Suprapubic skin (tissue), 4 donors: ENCODE data around the gene ARFGAP3. TPM values are rescaled to one million over a fixed set of nuclear protein-coding genes. Genes with fewer than 3 reads are reported as not detected.

Experiments
- DNase-seq, 2 donors: peaks; one replicate each; pipeline ENCODE4 v3.0.0-alpha.2; 2019; ENCODE audit warnings: low spot score in 2 of 2
- H3K27ac ChIP-seq: fragments of 200-600 bp; sonication (generic); one replicate; pipeline ENCODE4 v1.5.1; 2019
- H3K27me3 ChIP-seq: fragments of 200-600 bp; sonication (generic); one replicate; pipeline ENCODE4 v1.5.1; 2019
- H3K36me3 ChIP-seq: fragments of 200-600 bp; sonication (generic); one replicate; pipeline ENCODE4 v1.5.1; 2019
- H3K4me1 ChIP-seq: fragments of 200-600 bp; sonication (generic); one replicate; pipeline ENCODE4 v1.5.1; 2019
- H3K4me3 ChIP-seq: fragments of 200-600 bp; sonication (generic); one replicate; pipeline ENCODE4 v1.5.1; 2019; ENCODE audit warnings: mild to moderate bottlenecking
- H3K9me3 ChIP-seq: fragments of 200-600 bp; sonication (generic); one replicate; pipeline ENCODE4 v1.5.1; 2019
- CTCF ChIP-seq, 2 donors: fragments of 200-600 bp in 1 of 2; fragments of 450-650 bp in 1 of 2; sonication (generic) in 1 of 2; IDR thresholded peaks; one replicate each; pipeline ENCODE4 v1.5.1; 2016 to 2019; ENCODE audit warnings: antibody characterized with exemption in 2 of 2, mild to moderate bottlenecking in 1 of 2, moderate library complexity in 1 of 2
- EP300 ChIP-seq: sonication (generic); formaldehyde crosslinking; IDR thresholded peaks from one replicate; pipeline ENCODE4 v1.6.1; 2017; ENCODE audit warnings: antibody characterized with exemption
- POLR2A ChIP-seq, 2 donors: fragments of 450-650 bp; IDR thresholded peaks; one replicate each; pipeline ENCODE4 v1.6.1; 2017; ENCODE audit warnings: antibody characterized with exemption in 2 of 2, mild to moderate bottlenecking in 2 of 2, moderate library complexity in 2 of 2
- POLR2AphosphoS5 ChIP-seq, 3 donors: sonication (generic); formaldehyde crosslinking; IDR thresholded peaks; one replicate each; pipeline ENCODE4 v1.6.1; 2017; ENCODE audit warnings: antibody characterized with exemption in 3 of 3
- WGBS: methylation state at CpG from one replicate; pipeline ENCODE4 v1.1.5; 2018; 5-methylcytosine and 5-hydroxymethylcytosine counted together
- total RNA-seq, 4 donors: library from RNA; depleted of rRNA; stranded (reverse); fragments of >200 nt; gene quantifications; one replicate each; pipeline ENCODE4 v1.1.0, GENCODE V29; 2016

Gene ARFGAP3
- total RNA-seq, 4 donors from 2014 or later, result 26.7 to 33.3 (median 31.8) TPM

- Histone ChIP-seq H3K36me3 (peaks cover 82% of the 10 kb centered on the region), H3K27ac (no peak overlapping the region)
- peak in 1 of 2 donors; percentile 38 for DNase-seq
These were observed 48.6 kb downstream of the ARFGAP3 start for GRCh38 chr22:42808521-42808920.

DNA sequence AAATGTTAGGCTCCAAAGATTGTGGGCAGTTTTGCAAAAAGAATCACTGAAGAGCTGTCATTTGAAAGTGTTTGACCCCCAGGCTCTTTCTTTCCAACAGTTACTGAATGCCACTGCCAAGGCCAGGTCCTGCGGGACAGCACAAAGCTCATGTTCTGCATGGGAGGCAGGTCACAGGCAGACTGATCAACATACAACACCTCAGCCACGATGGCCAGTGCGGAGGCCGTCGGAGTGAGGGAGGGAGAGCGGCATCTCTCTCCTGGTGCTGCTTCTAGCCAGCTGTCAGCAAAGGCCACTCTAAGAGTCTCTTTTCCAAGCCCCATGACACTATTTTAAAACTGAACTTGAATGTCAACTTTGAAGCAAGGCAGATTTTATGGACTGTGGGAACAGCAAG is 49.9 kb downstream of the ARFGAP3 start:
- WGBS, result 91% methylated on average over 6 of the region's 6 CpGs

More at GRCh38 chr22:42808521-42808920, 48.6 kb downstream of the ARFGAP3 start:
- TF ChIP-seq POLR2AphosphoS5 (IDR thresholded peaks at IDR 0.05) (no peak), CTCF (IDR thresholded peaks at IDR 0.05) (no peak), EP300 (no peak), POLR2A (IDR thresholded peaks at IDR 0.05) (no peak)
- H3K27me3 ChIP-seq, result no peaks in the 10 kb centered on the region
- H3K9me3 ChIP-seq, result no peaks in the 10 kb centered on the region
- H3K4me3 ChIP-seq, result no peak overlapping the region
- 91% methylated on average over 3 of the region's 3 CpGs for WGBS
- H3K4me1 ChIP-seq, result peaks cover 7% of the 10 kb centered on the region

DNA sequence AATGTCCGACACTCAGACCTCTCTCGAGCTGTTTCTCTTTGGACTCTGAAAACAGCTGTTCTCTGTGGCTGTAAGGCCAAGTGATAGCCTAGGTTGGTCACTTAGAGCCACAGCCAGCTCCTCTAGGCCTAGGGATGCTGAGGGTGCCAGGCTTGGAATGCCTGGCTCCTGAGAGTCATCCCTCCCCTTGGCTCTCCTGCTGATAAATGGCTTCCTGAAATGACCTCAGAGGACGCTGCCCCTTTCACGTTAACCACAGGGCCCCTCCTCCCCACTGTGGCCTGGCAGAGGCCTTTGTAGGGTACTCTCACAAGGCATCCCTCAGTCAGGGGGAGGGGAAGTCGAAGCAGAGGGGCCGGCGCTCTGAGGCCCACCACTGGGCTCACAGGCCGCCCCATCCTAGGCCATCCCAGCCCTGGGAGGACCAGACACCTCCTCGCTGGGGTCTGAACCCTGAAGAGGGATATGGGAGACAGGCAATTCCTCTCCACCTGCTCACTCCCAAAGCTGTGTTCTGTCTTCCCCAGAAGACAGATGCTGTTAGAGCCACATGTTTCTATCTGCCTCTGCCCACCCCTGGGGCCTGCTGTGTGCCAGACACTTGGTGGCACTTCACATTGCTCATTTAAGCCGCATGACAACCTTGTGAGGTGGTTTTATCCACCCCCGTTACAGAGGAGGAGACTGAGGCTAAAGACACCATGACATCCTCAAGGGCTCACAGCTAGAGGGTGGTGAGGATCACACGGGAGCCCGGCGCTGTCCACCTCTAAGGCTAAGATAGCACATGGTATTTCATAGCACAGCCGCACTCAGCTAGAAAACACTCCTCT is 50.9 kb downstream of the ARFGAP3 start:
- WGBS, result 72% methylated on average over 10 of the region's 15 CpGs
- H3K4me3 ChIP-seq, result no peak overlapping the region
- H3K36me3 ChIP-seq, result peaks cover 87% of the 10 kb centered on the region

More for the DNA sequence above, 49.9 kb downstream of the ARFGAP3 start:
- Histone ChIP-seq H3K9me3 (no peaks in the 10 kb centered on the region), H3K36me3 (peaks cover 86% of the 10 kb centered on the region), H3K27ac (no peak overlapping the region), H3K27me3 (no peaks in the 10 kb centered on the region), H3K4me3 (no peak overlapping the region), H3K4me1 (peaks cover 7% of the 10 kb centered on the region)
- TF ChIP-seq EP300, result no peak
- TF ChIP-seq POLR2A (IDR thresholded peaks at IDR 0.05), result no peak
- TF ChIP-seq POLR2AphosphoS5 (IDR thresholded peaks at IDR 0.05), result no peak
- TF ChIP-seq CTCF (IDR thresholded peaks at IDR 0.05), result no peak
- DNase-seq, result peak in 1 of 2 donors; percentile 58

GRCh38 chr22:42805016-42805997 is 51.8 kb downstream of the ARFGAP3 start:
- no peaks in the 10 kb centered on the region for H3K9me3 ChIP-seq
- no peak overlapping the region for H3K4me3 ChIP-seq
- WGBS, result 84% methylated on average over 12 of the region's 13 CpGs
- DNase-seq, result peak in 1 of 2 donors; percentile 77
- H3K4me1 ChIP-seq, result peaks cover 7% of the 10 kb centered on the region
- H3K27me3 ChIP-seq, result no peaks in the 10 kb centered on the region
- TF ChIP-seq CTCF (IDR thresholded peaks at IDR 0.05), result no peak
- no peak for TF ChIP-seq POLR2A (IDR thresholded peaks at IDR 0.05)
- no peak for TF ChIP-seq POLR2AphosphoS5 (IDR thresholded peaks at IDR 0.05)
- no peak for TF ChIP-seq EP300
- H3K27ac ChIP-seq, result peak overlapping the region; percentile 79
- H3K36me3 ChIP-seq, result peaks cover 85% of the 10 kb centered on the region

More for the DNA sequence above, 50.9 kb downstream of the ARFGAP3 start:
- Histone ChIP-seq H3K27me3 (no peaks in the 10 kb centered on the region), H3K9me3 (no peaks in the 10 kb centered on the region), H3K4me1 (peaks cover 7% of the 10 kb centered on the region), H3K27ac (peak overlapping the region; percentile 79)
- TF ChIP-seq CTCF (IDR thresholded peaks at IDR 0.05) (no peak), POLR2AphosphoS5 (IDR thresholded peaks at IDR 0.05) (no peak), POLR2A (IDR thresholded peaks at IDR 0.05) (no peak)
- peak in 1 of 2 donors; percentile 69 for DNase-seq
